Heart right ventricle (tissue), 16 donors: ENCODE measurements around the gene LAMA1. TPM values are rescaled to one million over a fixed set of nuclear protein-coding genes. Genes with fewer than 3 reads are reported as not detected.

Source experiments
- ATAC-seq, 8 donors: fragments of 200-7000 bp; cut with Tn5 transposase; one replicate each; pipeline ENCODE4 v1.9.1; 2020; ENCODE audit warnings: mild to moderate bottlenecking in 8 of 8, moderate library complexity in 8 of 8, moderate number of reproducible peaks in 1 of 8
- DNase-seq, 2 donors: peaks; one replicate each; pipeline ENCODE4 v3.0.0-alpha.2; 2020
- H3K27ac ChIP-seq, 10 donors: fragments of 200-600 bp; sonication (generic) in 2 of 10; one replicate each; pipeline versions ENCODE4 v1.5.0 to v1.8.0; 2020 to 2022; ENCODE audit warnings: mild to moderate bottlenecking in 3 of 10
- H3K27me3 ChIP-seq, 7 donors: fragments of 200-600 bp; one replicate each; pipeline ENCODE4 v1.8.0; 2021 to 2022; ENCODE audit warnings: mild to moderate bottlenecking in 2 of 7
- H3K36me3 ChIP-seq, 9 donors: fragments of 200-600 bp; sonication (generic) in 1 of 9; one replicate each; pipeline versions ENCODE4 v1.5.0 to v1.8.0; 2020 to 2022; ENCODE audit warnings: mild to moderate bottlenecking in 2 of 9
- H3K4me1 ChIP-seq, 9 donors: fragments of 200-600 bp; sonication (generic) in 1 of 9; one replicate each; pipeline versions ENCODE4 v1.5.0 to v1.8.0; 2020 to 2022; ENCODE audit warnings: mild to moderate bottlenecking in 4 of 9
- H3K4me3 ChIP-seq, 10 donors: fragments of 200-600 bp; sonication (generic) in 2 of 10; one replicate each; pipeline versions ENCODE4 v1.5.0 to v1.8.0; 2020 to 2022; ENCODE audit warnings: mild to moderate bottlenecking in 7 of 10, moderate library complexity in 2 of 10
- H3K9me3 ChIP-seq, 11 donors: fragments of 200-600 bp in 10 of 11; sonication (generic) in 2 of 11; one replicate each; pipeline versions ENCODE4 v1.5.0 to v1.8.0; 2013 to 2022; ENCODE audit warnings: mild to moderate bottlenecking in 2 of 11, control low read depth in 1 of 11, moderate library complexity in 1 of 11
- CTCF ChIP-seq, 9 donors: fragments of 200-600 bp; sonication (generic) in 2 of 9; IDR thresholded peaks; one replicate each; pipeline versions ENCODE4 v1.5.0 to v1.8.0; 2021 to 2022; ENCODE audit warnings: antibody characterized with exemption in 9 of 9, mild to moderate bottlenecking in 5 of 9, moderate library complexity in 1 of 9
- WGBS, 2 donors: extraction: QIAGEN DNeasy Blood & Tissue Kit; methylation state at CpG; one replicate each; pipeline ENCODE4 v1.1.7; 2013; ENCODE audit warnings: inconsistent platforms in 1 of 2; 5-methylcytosine and 5-hydroxymethylcytosine counted together
- intact Hi-C, 10 donors: fragments of 100-400 bp; cut with DNase I; formaldehyde crosslinking; loops; one replicate each; pipeline versions ENCODE4 v1.11.1 to v1.14.2; 2022
- polyA plus RNA-seq, 2 donors: library from polyadenylated mRNA; stranded (reverse); fragments of 200-250 nt; gene quantifications; one replicate each; pipeline ENCODE4 v1.2.3, GENCODE V29; 2013
- total RNA-seq, 10 donors: library from RNA; stranded (reverse); fragmentation: NEBNext Ultra II Directional in 3 of 10; extraction: Animal tissue kit (Norgen Biotek cat#: 25700) in 3 of 10; gene quantifications; one replicate each; pipeline versions ENCODE4 v1.2.1 to v1.2.4, GENCODE V29; 2021 to 2023
- donor health status: Arrhythmogenic right ventricular cardiomyopathy.
- donor health status: ischemic (EF 13 %, LVEDD 7.1; RV severe dilation, severe dysfunction).
- donor health status: healthy with polysubstance abuse.
- donor health status: DM: no; HTN: yes; CAD: no.
- donor health status: DM: no; HTN: no; CAD: no.
- donor health status: ischemic (EF 25% LVEDD 6.9; RV normal size, moderate dysfunction).
- donor health status: ischemic (EF 25% LVEDD 5.7; RV mildly dilated, moderate dysfunction).
- donor health status: healthy.
- donor health status: DM: yes; HTN: yes; CAD: no.
- donor health status: Ischemic cardiomyopathy.
- donor health status: ischemic (EF 35%, LVEDD 5.7; RV mildly dilated, moderate dysfunction).
- donor health status: nonischemic (EF 11% LVEDD 7.7; RV severe dilation, severe dysfunction).
- donor health status: DM: yes; HTN: yes; CAD: no.
- donor health status: PGD.
- donor health status: ischemic (EF 29% LVEDD 5.4; RV normal size, mild dysfunction).
- donor health status: nonischemic (EF 23%, LVEDD 6.1; RV moderate dilation, normal function).

Gene LAMA1
- total and polyA plus RNA-seq, 12 donors, result 0.05 to 0.82 (median 0.13) TPM; not detected in 4

GRCh38 chr18:7102131-7102530 is 15.5 kb downstream of the LAMA1 start:
- peaks cover 0 to 4% (median 0%) of the 10 kb centered on the region in 7 donors for H3K27me3 ChIP-seq

GRCh38 chr18:7096838-7097237 is 20.8 kb downstream of the LAMA1 start:
- Histone ChIP-seq H3K27me3 (peaks cover 0 to 6% (median 0%) of the 10 kb centered on the region in 7 donors), H3K27ac (no peak overlapping the region), H3K36me3 (no peaks in the 10 kb centered on the region), H3K4me3 (no peak overlapping the region), H3K4me1 (no peaks in the 10 kb centered on the region), H3K9me3 (no peaks in the 10 kb centered on the region)
- no peak for TF ChIP-seq CTCF (IDR thresholded peaks at IDR 0.05)
- WGBS, 2 donors, result 53 to 62% methylated on average over 7 of the region's 7 CpGs
- ATAC-seq (no peak), DNase-seq (no peak)
- intact Hi-C loops, result no loop called here

More at GRCh38 chr18:7102131-7102530, 15.5 kb downstream of the LAMA1 start:
- no peak for TF ChIP-seq CTCF (IDR thresholded peaks at IDR 0.05)
- no peak for ATAC-seq
- 32 to 52% methylated on average over 2 of the region's 2 CpGs for WGBS, 2 donors
- Histone ChIP-seq H3K9me3 (no peaks in the 10 kb centered on the region), H3K27ac (no peak overlapping the region), H3K36me3 (no peaks in the 10 kb centered on the region), H3K4me3 (no peak overlapping the region), H3K4me1 (no peaks in the 10 kb centered on the region)
- intact Hi-C loops, result no loop called here
- DNase-seq, result no peak

- no peak overlapping the region for H3K27ac ChIP-seq
- no peaks in the 10 kb centered on the region for H3K36me3 ChIP-seq
- no peak for TF ChIP-seq CTCF (IDR thresholded peaks at IDR 0.05)
- ATAC-seq, result no peak
- H3K4me1 ChIP-seq, result no peaks in the 10 kb centered on the region
- no peak overlapping the region for H3K4me3 ChIP-seq
- H3K9me3 ChIP-seq, result no peaks in the 10 kb centered on the region
- intact Hi-C loops, result no loop called here
- H3K27me3 ChIP-seq, result peaks cover 0 to 12% (median 0%) of the 10 kb centered on the region in 7 donors
- no peak for DNase-seq
Measured at GRCh38 chr18:7094427-7094826, 23.2 kb downstream of the LAMA1 start.

GRCh38 chr18:7090771-7091170 is 26.8 kb downstream of the LAMA1 start:
- ATAC-seq (no peak), DNase-seq (no peak)
- Histone ChIP-seq H3K27me3 (peaks cover 0 to 30% (median 0%) of the 10 kb centered on the region in 7 donors), H3K36me3 (no peaks in the 10 kb centered on the region), H3K4me1 (no peaks in the 10 kb centered on the region), H3K4me3 (no peak overlapping the region), H3K27ac (no peak overlapping the region), H3K9me3 (no peaks in the 10 kb centered on the region)
- no peak for TF ChIP-seq CTCF (IDR thresholded peaks at IDR 0.05)
- intact Hi-C loops, result no loop called here
- 41 to 55% methylated on average over 2 of the region's 2 CpGs for WGBS, 2 donors
